ENCODE results near the gene SH3BP5L.

DNA sequence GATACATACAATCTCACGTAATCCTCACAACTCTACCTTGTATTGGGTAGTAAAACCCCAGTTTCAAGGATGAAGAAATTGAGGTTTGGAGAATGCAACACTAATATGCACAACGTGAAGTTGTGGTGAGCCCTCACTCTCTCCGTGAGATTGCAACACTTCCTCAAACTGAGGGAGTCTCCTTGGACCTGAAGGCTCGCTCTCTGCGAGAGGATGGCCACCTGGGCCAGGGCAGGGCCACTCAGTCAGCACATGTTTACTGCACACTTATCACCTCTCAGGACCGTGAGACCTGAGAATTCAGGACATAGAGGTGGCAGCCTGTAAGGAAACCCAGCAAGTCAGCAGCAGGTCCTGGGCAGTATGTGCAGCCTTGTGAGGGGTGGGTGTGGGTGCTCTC lies 8.7 kb downstream of the SH3BP5L start:
- TF ChIP-seq EZH2 (IDR thresholded peaks at IDR 0.05; ENCODE audit: borderline replicate concordance, control insufficient read depth, low read depth, low read length) (no peak), RFX5 (IDR thresholded peaks at IDR 0.05; ENCODE audit: low read depth, low read length) (no peak), POLR2A (IDR thresholded peaks at IDR 0.05; ENCODE audit: low read depth, low read length) (no peak), RAD21 (IDR thresholded peaks at IDR 0.05; ENCODE audit: insufficient read depth, low read depth, low read length) (no peak), SIN3A (IDR thresholded peaks at IDR 0.05; ENCODE audit: low read depth, low read length) (no peak)
- TF ChIP-seq, protein P1, sequence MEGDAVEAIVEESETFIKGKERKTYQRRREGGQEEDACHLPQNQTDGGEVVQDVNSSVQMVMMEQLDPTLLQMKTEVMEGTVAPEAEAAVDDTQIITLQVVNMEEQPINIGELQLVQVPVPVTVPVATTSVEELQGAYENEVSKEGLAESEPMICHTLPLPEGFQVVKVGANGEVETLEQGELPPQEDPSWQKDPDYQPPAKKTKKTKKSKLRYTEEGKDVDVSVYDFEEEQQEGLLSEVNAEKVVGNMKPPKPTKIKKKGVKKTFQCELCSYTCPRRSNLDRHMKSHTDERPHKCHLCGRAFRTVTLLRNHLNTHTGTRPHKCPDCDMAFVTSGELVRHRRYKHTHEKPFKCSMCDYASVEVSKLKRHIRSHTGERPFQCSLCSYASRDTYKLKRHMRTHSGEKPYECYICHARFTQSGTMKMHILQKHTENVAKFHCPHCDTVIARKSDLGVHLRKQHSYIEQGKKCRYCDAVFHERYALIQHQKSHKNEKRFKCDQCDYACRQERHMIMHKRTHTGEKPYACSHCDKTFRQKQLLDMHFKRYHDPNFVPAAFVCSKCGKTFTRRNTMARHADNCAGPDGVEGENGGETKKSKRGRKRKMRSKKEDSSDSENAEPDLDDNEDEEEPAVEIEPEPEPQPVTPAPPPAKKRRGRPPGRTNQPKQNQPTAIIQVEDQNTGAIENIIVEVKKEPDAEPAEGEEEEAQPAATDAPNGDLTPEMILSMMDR (IDR thresholded peaks at IDR 0.05 in 2 of 3, conservative IDR thresholded peaks at IDR 0.05 in 1 of 3; ENCODE audit: control insufficient read depth in 2 of 3, extremely low read depth in 1 of 3, insufficient read depth in 1 of 3, low read depth in 3 of 3, low read length in 3 of 3) = no peak
